Activated CD4-positive, alpha-beta T cell treated with anti-CD3 and anti-CD28 coated beads, Interleukin-2, amount 10 ng/mL, durations not matched to agents 7 days and 5 days (primary cell): ENCODE data around the gene ADISSP. TPM values are rescaled to one million over a fixed set of nuclear protein-coding genes. Genes with fewer than 3 reads are reported as not detected.
A peak's percentile ranks its signal among the peaks of the same experiment; 100 is the strongest.

ENCODE experiments used
- CTCF ChIA-PET: fragments of 350-600 bp; sonication (Branson Sonifier 250); formaldehyde crosslinking; loops from one replicate; lab custom pipeline; 2021; ENCODE audit warnings: antibody characterized with exemption; lab: Charles Lee
- POLR2A ChIA-PET: fragments of 350-600 bp; sonication (Branson Sonifier 250); formaldehyde crosslinking; loops from one replicate; lab custom pipeline; 2021; ENCODE audit warnings: antibody characterized with exemption; lab: Charles Lee
- DNase-seq: peaks from one replicate; pipeline ENCODE4 v3.0.0-alpha.2; 2020
- H3K27ac Mint-ChIP-seq: one replicate; pipeline ENCODE4 v1.8.0; 2021; ENCODE audit warnings: mild to moderate bottlenecking, moderate library complexity, mixed read lengths
- H3K27me3 Mint-ChIP-seq: one replicate; pipeline ENCODE4 v1.8.0; 2021; ENCODE audit warnings: mixed read lengths
- H3K36me3 Mint-ChIP-seq: one replicate; pipeline ENCODE4 v1.8.0; 2021; ENCODE audit warnings: low read depth, mixed read lengths
- H3K4me1 Mint-ChIP-seq: one replicate; pipeline ENCODE4 v1.8.0; 2021; ENCODE audit warnings: mixed read lengths
- H3K4me3 Mint-ChIP-seq: one replicate; pipeline ENCODE4 v1.8.0; 2021; ENCODE audit warnings: mild to moderate bottlenecking, moderate library complexity, mixed read lengths
- H3K9me3 Mint-ChIP-seq: one replicate; pipeline ENCODE4 v1.8.0; 2021; ENCODE audit warnings: mixed read lengths
- total RNA-seq, 2 experiments: library from RNA; stranded (reverse); gene quantifications; one replicate each; pipeline ENCODE4 v1.2.3, GENCODE V29; 2021

ADISSP gene
- total RNA-seq, 2 experiments from 2014 or later = 27.8 to 27.9 TPM

DNA sequence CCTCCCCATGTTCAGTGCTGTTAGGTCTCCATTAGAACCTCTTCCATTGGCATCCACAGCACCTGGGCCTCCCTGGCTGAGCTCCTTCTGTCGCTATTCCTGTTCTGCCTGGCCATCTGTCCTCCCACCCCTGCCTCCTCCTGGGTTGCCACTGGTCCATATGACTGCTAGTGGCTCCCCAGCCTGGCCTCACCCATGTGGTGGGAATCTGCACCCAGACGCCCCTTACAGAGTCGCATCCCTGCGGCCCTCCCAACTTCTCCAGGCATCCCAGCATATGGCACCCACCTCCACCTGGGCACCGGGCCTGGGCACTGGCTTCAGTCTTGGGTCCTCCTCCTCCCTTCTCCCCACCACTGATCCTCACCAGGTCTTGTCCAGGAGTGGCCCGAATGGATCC lies 36.3 kb upstream of the ADISSP start:
- H3K9me3 Mint-ChIP-seq = no peaks in the 10 kb centered on the region
- peaks cover 85% of the 10 kb centered on the region for H3K36me3 Mint-ChIP-seq
- H3K4me3 Mint-ChIP-seq = no peak overlapping the region
- ChIA-PET CTCF (interaction anchor here (0.7 to 8.3 kb wide), 2 partner anchors 12 to 121 kb away, joined by 3 to 94 read pairs; partner anchors contain the start of gene AP5S1), POLR2A (no interaction called here)
- H3K27ac Mint-ChIP-seq = peak overlapping the region; percentile 86
- DNase-seq = no peak
- H3K27me3 Mint-ChIP-seq = no peaks in the 10 kb centered on the region
- H3K4me1 Mint-ChIP-seq = peaks cover 91% of the 10 kb centered on the region

- no peak for DNase-seq
- peaks cover 87% of the 10 kb centered on the region for H3K36me3 Mint-ChIP-seq
- H3K27me3 Mint-ChIP-seq = no peaks in the 10 kb centered on the region
- ChIA-PET POLR2A (no interaction called here), CTCF (interaction anchor here (0.7 to 8.3 kb wide), 2 partner anchors 13 to 122 kb away, joined by 3 to 94 read pairs; partner anchors contain the start of gene AP5S1)
- H3K4me1 Mint-ChIP-seq = peaks cover 93% of the 10 kb centered on the region
- peak overlapping the region; percentile 86 for H3K27ac Mint-ChIP-seq
- no peaks in the 10 kb centered on the region for H3K9me3 Mint-ChIP-seq
- H3K4me3 Mint-ChIP-seq = no peak overlapping the region
These were observed 35.7 kb upstream of the ADISSP start for GRCh38 chr20:3803289-3803688.

GRCh38 chr20:3802524-3803239 lies 35.1 kb upstream of the ADISSP start:
- ChIA-PET POLR2A (no interaction called here), CTCF (interaction anchor here (0.8 to 8.3 kb wide), 2 partner anchors 14 to 165 kb away, joined by 4 to 94 read pairs; partner anchors contain the start of gene AP5S1)
- Mint-ChIP-seq H3K4me1 (peaks cover 91% of the 10 kb centered on the region), H3K36me3 (peaks cover 91% of the 10 kb centered on the region), H3K27me3 (no peaks in the 10 kb centered on the region), H3K27ac (peak overlapping the region; percentile 68), H3K4me3 (no peak overlapping the region), H3K9me3 (no peaks in the 10 kb centered on the region)
- DNase-seq = no peak

GRCh38 chr20:3801846-3802245 lies 34.3 kb upstream of the ADISSP start:
- Mint-ChIP-seq H3K4me3 (no peak overlapping the region), H3K9me3 (no peaks in the 10 kb centered on the region), H3K4me1 (peaks cover 82% of the 10 kb centered on the region), H3K27me3 (no peaks in the 10 kb centered on the region), H3K36me3 (peaks cover 96% of the 10 kb centered on the region), H3K27ac (peak overlapping the region; percentile 77)
- ChIA-PET CTCF (interaction anchor here (1.3 to 8.3 kb wide), 2 partner anchors 14 to 43 kb away, joined by 3 to 94 read pairs; partner anchors contain the start of gene AP5S1), POLR2A (no interaction called here)
- no peak for DNase-seq

- POLR2A ChIA-PET = no interaction called here
- no peak for DNase-seq
- no peaks in the 10 kb centered on the region for H3K27me3 Mint-ChIP-seq
- no peak overlapping the region for H3K4me3 Mint-ChIP-seq
- peaks cover 94% of the 10 kb centered on the region for H3K36me3 Mint-ChIP-seq
- CTCF ChIA-PET = interaction anchor here (1.3 to 8.3 kb wide), 4 partner anchors 14 to 43 kb away, joined by 3 to 94 read pairs (median 8); partner anchors contain the start of genes AP5S1 and CENPB
- peak overlapping the region; percentile 77 for H3K27ac Mint-ChIP-seq
- no peaks in the 10 kb centered on the region for H3K9me3 Mint-ChIP-seq
- peaks cover 77% of the 10 kb centered on the region for H3K4me1 Mint-ChIP-seq
These were observed 33.7 kb upstream of the ADISSP start for GRCh38 chr20:3801299-3801698.

DNA sequence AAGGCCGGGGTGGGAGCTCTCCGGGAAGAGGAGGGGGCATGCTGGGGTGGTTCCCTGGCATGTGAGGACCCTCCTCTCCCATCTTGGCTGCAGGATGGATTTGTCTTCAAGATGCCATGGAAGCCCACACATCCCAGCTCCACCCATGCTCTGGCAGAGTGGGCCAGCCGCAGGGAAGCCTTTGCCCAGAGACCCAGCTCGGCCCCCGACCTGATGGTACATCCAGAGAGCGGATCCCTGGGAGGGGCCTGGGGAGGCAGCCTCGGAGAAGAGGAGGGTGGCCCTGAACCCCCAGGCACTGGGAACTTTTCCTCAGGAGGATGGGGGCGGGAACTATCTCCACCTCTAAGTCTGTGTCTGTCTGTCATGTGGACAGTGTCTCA lies 33.3 kb upstream of the ADISSP start:
- no peak for DNase-seq
- CTCF ChIA-PET = interaction anchor here (0.7 to 8.3 kb wide), 6 partner anchors 10 to 54 kb away, joined by 3 to 94 read pairs (median 4); partner anchors contain the start of genes AP5S1 and CENPB
- Mint-ChIP-seq H3K27me3 (no peaks in the 10 kb centered on the region), H3K9me3 (no peaks in the 10 kb centered on the region), H3K4me3 (no peak overlapping the region), H3K27ac (peak overlapping the region; percentile 77), H3K36me3 (peaks cover 91% of the 10 kb centered on the region), H3K4me1 (peaks cover 74% of the 10 kb centered on the region)
- POLR2A ChIA-PET = no interaction called here

DNA sequence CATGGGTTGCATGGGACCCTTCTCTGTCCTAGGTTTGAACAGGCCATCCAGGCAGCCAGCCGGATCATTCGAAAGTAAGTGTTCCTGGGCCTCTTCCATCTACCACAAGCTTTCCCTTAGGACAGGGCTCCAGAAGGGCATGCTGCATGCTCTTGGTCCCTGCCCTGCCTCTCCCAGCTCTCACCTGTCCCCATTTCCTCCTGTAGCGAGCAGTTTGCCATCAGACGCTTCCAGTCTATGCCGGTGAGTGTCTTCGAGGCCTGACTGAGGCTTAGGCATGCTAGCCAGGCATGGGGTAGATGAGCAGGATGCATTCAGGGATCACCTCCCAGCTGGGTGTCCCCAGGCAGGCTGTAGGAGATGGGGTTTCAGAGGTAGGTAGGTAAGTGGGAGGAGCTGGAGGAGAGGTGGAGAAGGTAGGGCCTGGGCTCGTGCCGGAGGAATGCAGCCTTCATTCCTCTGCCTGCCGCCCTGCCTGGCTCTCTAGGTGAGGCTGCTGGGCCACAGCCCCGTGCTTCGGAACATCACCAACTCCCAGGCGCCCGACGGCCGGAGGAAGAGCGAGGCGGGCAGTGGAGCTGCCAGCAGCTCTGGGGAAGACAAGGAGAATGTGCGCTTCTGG lies 32.8 kb upstream of the ADISSP start:
- H3K4me1 Mint-ChIP-seq = peaks cover 73% of the 10 kb centered on the region

DNA sequence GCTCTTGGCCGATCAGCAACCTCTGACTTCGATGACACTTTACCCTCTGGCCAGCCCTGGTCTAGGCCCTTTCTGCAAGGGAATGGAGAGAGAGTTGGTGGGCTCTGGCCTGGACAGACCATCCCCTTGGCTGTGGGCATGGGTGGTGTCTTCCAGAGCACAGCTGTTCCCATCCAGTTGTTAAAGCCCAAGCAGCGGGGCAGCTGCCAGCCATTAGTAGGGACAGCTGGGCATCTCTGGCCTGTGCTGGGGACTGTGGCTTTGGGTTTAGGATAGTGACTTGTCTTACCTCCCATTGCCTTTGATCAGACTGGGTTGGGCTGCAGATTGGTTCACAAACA lies 31.3 kb upstream of the ADISSP start:
- DNase-seq = no peak
- no peaks in the 10 kb centered on the region for H3K27me3 Mint-ChIP-seq
- H3K9me3 Mint-ChIP-seq = no peaks in the 10 kb centered on the region
- POLR2A ChIA-PET = no interaction called here
- peak overlapping the region; percentile 92 for H3K4me3 Mint-ChIP-seq
- CTCF ChIA-PET = interaction anchor here (8.3 kb wide), 1 partner anchor 17 kb away, joined by 94 read pairs; the partner anchor contains the start of gene AP5S1
- peak overlapping the region; percentile 92 for H3K27ac Mint-ChIP-seq
- peaks cover 77% of the 10 kb centered on the region for H3K36me3 Mint-ChIP-seq
- H3K4me1 Mint-ChIP-seq = peaks cover 69% of the 10 kb centered on the region

More for the DNA sequence above, 32.8 kb upstream of the ADISSP start:
- Mint-ChIP-seq H3K36me3 (peaks cover 90% of the 10 kb centered on the region), H3K4me3 (peak overlapping the region; percentile 36), H3K9me3 (no peaks in the 10 kb centered on the region), H3K27me3 (no peaks in the 10 kb centered on the region), H3K27ac (peak overlapping the region; percentile 92)
- CTCF ChIA-PET = interaction anchor here (0.7 to 8.3 kb wide), 8 partner anchors 9 to 54 kb away, joined by 3 to 94 read pairs (median 3); partner anchors contain the start of genes AP5S1 and CENPB
- no peak for DNase-seq
- POLR2A ChIA-PET = no interaction called here

GRCh38 chr20:3798373-3798768 lies 30.8 kb upstream of the ADISSP start:
- ChIA-PET POLR2A (no interaction called here), CTCF (interaction anchor here (8.3 kb wide), 1 partner anchor 18 kb away, joined by 94 read pairs; the partner anchor contains the start of gene AP5S1)
- peak overlapping the region; percentile 92 for H3K4me3 Mint-ChIP-seq
- DNase-seq = no peak
- peak overlapping the region; percentile 92 for H3K27ac Mint-ChIP-seq
- no peaks in the 10 kb centered on the region for H3K27me3 Mint-ChIP-seq
- H3K9me3 Mint-ChIP-seq = no peaks in the 10 kb centered on the region
- peaks cover 72% of the 10 kb centered on the region for H3K36me3 Mint-ChIP-seq
- H3K4me1 Mint-ChIP-seq = peaks cover 63% of the 10 kb centered on the region

GRCh38 chr20:3797592-3798372 lies 30.2 kb upstream of the ADISSP start:
- peak; percentile 77 for DNase-seq
- Mint-ChIP-seq H3K4me3 (peak overlapping the region; percentile 92), H3K36me3 (peaks cover 66% of the 10 kb centered on the region), H3K27ac (peak overlapping the region; percentile 92), H3K9me3 (no peaks in the 10 kb centered on the region), H3K4me1 (peaks cover 58% of the 10 kb centered on the region), H3K27me3 (no peaks in the 10 kb centered on the region)
- ChIA-PET CTCF (interaction anchor here (1.0 to 8.3 kb wide), 2 partner anchors 12 to 18 kb away, joined by 8 to 94 read pairs; partner anchors contain the start of gene AP5S1), POLR2A (no interaction called here)

DNA sequence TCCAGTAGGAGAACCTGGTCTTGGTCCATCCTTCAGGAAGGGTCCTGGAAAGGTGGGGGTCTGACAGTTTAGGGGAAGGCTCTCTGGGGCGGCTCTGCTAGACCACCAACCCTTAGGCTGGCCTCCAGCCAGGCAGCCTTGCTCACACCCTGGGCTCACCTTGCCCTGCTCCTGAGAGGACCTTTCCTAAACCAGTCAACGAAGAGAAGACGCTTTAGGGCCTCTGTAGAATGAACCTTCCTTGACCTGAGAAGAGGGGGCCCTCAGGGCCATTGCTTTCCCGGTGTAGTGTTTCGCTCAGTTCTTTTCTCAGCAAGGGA lies 29.6 kb upstream of the ADISSP start:
- Mint-ChIP-seq H3K27ac (peak overlapping the region; percentile 92), H3K27me3 (no peaks in the 10 kb centered on the region), H3K9me3 (no peaks in the 10 kb centered on the region), H3K36me3 (peaks cover 60% of the 10 kb centered on the region), H3K4me1 (peaks cover 52% of the 10 kb centered on the region), H3K4me3 (peak overlapping the region; percentile 92)
- POLR2A ChIA-PET = no interaction called here
- DNase-seq = no peak
- CTCF ChIA-PET = interaction anchor here (1.0 kb wide), 1 partner anchor 12 kb away, joined by 8 read pairs; no protein-coding TSS in a partner anchor
